Immature natural killer cell (primary cell): ENCODE measurements around the gene COG2. TPM values are rescaled to one million over a fixed set of nuclear protein-coding genes. Genes with fewer than 3 reads are reported as not detected.

Experiments used
- DNase-seq, 3 donors: peaks; one replicate each; pipeline ENCODE4 v3.0.0; 2022; ENCODE audit warnings: mixed read lengths in 1 of 3
- H3K27ac Mint-ChIP-seq, 6 donors: one replicate each; pipeline ENCODE4 v1.8.0; 2020; ENCODE audit warnings: mixed read lengths in 6 of 6, mild to moderate bottlenecking in 5 of 6, inconsistent platforms in 4 of 6, moderate library complexity in 3 of 6
- H3K27me3 Mint-ChIP-seq, 3 donors: one replicate each; pipeline ENCODE4 v1.8.0; 2020 to 2021; ENCODE audit warnings: low read depth in 3 of 3, mild to moderate bottlenecking in 3 of 3, mixed read lengths in 3 of 3, moderate library complexity in 3 of 3, inconsistent platforms in 1 of 3
- H3K36me3 Mint-ChIP-seq, 3 donors: one replicate each; pipeline ENCODE4 v1.8.0; 2020; ENCODE audit warnings: mixed read lengths in 3 of 3, inconsistent platforms in 2 of 3, mild to moderate bottlenecking in 2 of 3
- H3K4me1 Mint-ChIP-seq, 2 donors: one replicate each; pipeline ENCODE4 v1.8.0; 2020; ENCODE audit warnings: inconsistent platforms in 2 of 2, mild to moderate bottlenecking in 2 of 2, mixed read lengths in 2 of 2, moderate library complexity in 1 of 2
- H3K4me3 Mint-ChIP-seq, 5 donors: one replicate each; pipeline ENCODE4 v1.8.0; 2020; ENCODE audit warnings: mild to moderate bottlenecking in 5 of 5, mixed read lengths in 5 of 5, inconsistent platforms in 3 of 5, moderate library complexity in 3 of 5
- H3K9me3 Mint-ChIP-seq, 6 donors: one replicate each; pipeline ENCODE4 v1.8.0; 2020; ENCODE audit warnings: mild to moderate bottlenecking in 6 of 6, mixed read lengths in 6 of 6, inconsistent platforms in 4 of 6, moderate library complexity in 3 of 6
- polyA plus RNA-seq, 3 donors: library from polyadenylated mRNA; unstranded; fragments of 300-500 nt; fragmentation: Illumina TruSeq; gene quantifications; one replicate each; pipeline ENCODE4 v1.2.3, GENCODE V29; 2021

Gene COG2
- polyA plus RNA-seq, 3 donors from 2014 or later = 22.4 to 32.8 (median 28.1) TPM

DNA sequence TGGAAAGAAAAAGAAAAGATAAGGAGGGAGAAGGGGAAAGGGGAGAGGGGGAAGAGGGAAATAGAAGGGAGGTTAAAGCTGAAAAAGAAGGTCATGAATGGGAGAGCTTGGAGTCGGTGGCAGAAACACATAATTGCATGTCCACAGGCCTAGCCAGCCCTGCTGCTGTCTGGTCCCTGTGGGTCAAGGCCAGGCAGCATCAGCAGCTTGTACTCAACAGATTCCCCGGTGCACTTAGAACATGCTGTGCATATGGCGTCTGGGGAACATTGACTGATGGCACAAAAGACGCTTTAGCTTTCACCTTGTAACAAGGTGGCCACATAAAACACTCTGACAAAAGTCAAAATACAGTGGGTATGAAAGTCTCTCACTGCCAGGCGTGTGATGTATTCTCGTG lies 25.9 kb downstream of the COG2 start:
- Mint-ChIP-seq H3K27me3 (no peaks in the 10 kb centered on the region), H3K27ac (no peak overlapping the region), H3K36me3 (peaks cover 40 to 63% (median 53%) of the 10 kb centered on the region in 3 donors), H3K9me3 (no peaks in the 10 kb centered on the region), H3K4me3 (no peak overlapping the region), H3K4me1 (no peaks in the 10 kb centered on the region)
- no peak for DNase-seq

DNA sequence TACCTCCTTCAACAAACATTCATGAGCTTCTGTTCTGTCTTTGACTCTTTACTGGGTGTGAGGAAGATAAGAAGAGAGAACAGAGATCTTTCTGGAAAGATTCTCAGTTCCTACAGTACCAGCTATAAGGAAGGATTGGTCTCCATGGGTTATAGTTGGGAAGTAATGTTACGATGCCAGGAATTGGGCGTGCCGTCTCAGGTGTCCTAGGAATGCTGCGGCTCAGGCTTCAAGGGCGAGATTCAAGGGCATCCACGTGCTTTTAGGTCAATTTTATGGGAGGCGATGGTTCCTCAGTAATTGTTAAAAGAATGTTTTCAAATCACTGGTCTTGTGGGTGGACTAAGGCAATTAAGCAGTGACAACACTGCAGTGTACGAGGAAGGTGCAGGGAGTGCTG lies 27.3 kb downstream of the COG2 start:
- no peak overlapping the region for H3K27ac Mint-ChIP-seq

DNA sequence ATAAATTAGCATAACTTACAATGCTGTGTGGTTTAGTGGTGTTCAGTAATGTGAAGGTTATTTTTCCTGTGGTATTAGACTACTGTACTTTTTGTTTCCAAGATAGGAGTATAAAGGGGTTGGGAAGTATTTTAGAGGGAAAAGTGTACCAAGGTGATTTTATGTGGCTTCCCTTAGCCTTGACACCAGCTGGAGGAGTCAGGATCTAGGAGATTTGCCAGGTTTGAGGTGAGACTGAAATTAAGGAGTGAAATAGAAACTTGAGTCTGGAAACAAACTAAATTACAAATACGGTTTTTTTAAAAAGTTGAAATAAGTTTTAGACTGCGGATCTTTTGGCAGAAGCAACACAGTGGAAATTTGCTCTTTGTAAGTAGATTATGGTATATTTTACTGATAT lies 32.3 kb downstream of the COG2 start:
- no peaks in the 10 kb centered on the region for H3K27me3 Mint-ChIP-seq
- DNase-seq = no peak
- H3K36me3 Mint-ChIP-seq = peaks cover 45 to 79% (median 55%) of the 10 kb centered on the region in 3 donors
- H3K4me1 Mint-ChIP-seq = no peaks in the 10 kb centered on the region
- H3K9me3 Mint-ChIP-seq = no peaks in the 10 kb centered on the region
- H3K4me3 Mint-ChIP-seq = no peak overlapping the region
- H3K27ac Mint-ChIP-seq = no peak overlapping the region

More for the DNA sequence above, 27.3 kb downstream of the COG2 start:
- Mint-ChIP-seq H3K9me3 (no peaks in the 10 kb centered on the region), H3K27me3 (no peaks in the 10 kb centered on the region), H3K4me1 (no peaks in the 10 kb centered on the region), H3K4me3 (no peak overlapping the region), H3K36me3 (peaks cover 38 to 69% (median 52%) of the 10 kb centered on the region in 3 donors)
- no peak for DNase-seq

DNA sequence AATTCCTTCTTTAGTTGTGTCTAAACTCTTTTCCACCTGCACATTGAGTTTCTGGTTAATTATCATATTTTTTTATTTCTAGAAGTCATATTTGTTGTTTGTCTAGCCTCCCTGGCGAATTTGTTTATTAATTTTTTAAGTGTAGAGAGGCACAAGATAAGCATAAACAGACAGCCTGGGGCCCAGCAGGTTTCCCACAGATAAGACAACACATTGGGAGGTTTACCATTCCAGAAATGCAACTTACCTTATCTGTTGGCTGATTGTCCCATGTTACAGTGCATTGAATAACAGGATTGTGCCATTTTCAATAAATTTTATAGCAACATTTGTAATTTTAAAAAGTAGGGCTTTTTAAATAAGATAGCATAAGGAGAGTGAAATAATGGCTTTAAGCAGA lies 34.9 kb downstream of the COG2 start:
- H3K4me1 Mint-ChIP-seq = peaks cover 6 to 8% of the 10 kb centered on the region in 2 donors
- no peak overlapping the region for H3K27ac Mint-ChIP-seq
- no peaks in the 10 kb centered on the region for H3K9me3 Mint-ChIP-seq

DNA sequence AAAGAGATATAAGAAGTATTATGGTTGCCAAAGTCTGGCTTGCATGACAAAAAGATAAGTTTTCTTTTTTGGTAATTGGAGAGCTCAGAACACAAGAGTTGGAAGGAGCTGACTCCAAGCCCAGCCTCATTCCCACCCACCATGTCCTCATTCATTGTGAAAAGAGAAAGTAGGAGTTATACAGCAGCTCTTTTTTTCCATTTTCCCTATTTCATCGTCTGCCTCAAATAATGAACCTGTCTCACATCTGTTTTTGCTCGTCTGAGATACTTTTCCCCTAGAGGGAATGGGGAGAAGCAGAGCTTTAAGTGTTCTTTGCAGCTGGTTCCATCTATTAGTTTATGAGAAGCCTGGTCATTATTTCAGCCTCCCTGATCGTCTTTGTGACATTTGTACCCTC lies 36.9 kb downstream of the COG2 start:
- no peak overlapping the region for H3K27ac Mint-ChIP-seq
- DNase-seq = no peak
- peaks cover 40 to 74% (median 42%) of the 10 kb centered on the region in 3 donors for H3K36me3 Mint-ChIP-seq
- H3K4me1 Mint-ChIP-seq = peaks cover 18 to 23% of the 10 kb centered on the region in 2 donors
- H3K9me3 Mint-ChIP-seq = no peaks in the 10 kb centered on the region
- no peak overlapping the region for H3K4me3 Mint-ChIP-seq
- no peaks in the 10 kb centered on the region for H3K27me3 Mint-ChIP-seq

More for the DNA sequence above, 34.9 kb downstream of the COG2 start:
- H3K36me3 Mint-ChIP-seq = peaks cover 41 to 81% (median 50%) of the 10 kb centered on the region in 3 donors
- H3K27me3 Mint-ChIP-seq = no peaks in the 10 kb centered on the region
- DNase-seq = no peak
- H3K4me3 Mint-ChIP-seq = no peak overlapping the region

DNA sequence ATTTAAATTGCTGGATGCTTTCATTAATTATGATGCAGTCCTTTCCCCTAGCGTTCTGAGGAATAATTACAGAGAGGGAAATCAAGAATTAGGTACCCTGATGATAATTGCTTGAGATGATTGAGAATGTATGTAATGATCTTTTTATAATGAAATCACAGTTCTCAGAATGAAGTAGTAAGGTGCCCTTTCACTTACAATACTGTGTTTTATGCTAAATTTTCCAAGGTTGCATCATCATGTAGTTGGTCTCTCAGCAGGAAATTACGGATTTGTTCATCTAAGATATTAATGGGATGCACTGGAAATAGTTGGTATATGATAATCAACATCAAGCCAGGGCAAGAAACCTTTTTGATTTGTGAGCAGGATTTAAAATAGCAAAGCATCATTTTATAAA lies 37.5 kb downstream of the COG2 start:
- Mint-ChIP-seq H3K9me3 (no peaks in the 10 kb centered on the region), H3K4me1 (peaks cover 18 to 23% of the 10 kb centered on the region in 2 donors), H3K4me3 (no peak overlapping the region), H3K27ac (no peak overlapping the region), H3K27me3 (no peaks in the 10 kb centered on the region), H3K36me3 (peaks cover 40 to 74% (median 44%) of the 10 kb centered on the region in 3 donors)
- DNase-seq = no peak

DNA sequence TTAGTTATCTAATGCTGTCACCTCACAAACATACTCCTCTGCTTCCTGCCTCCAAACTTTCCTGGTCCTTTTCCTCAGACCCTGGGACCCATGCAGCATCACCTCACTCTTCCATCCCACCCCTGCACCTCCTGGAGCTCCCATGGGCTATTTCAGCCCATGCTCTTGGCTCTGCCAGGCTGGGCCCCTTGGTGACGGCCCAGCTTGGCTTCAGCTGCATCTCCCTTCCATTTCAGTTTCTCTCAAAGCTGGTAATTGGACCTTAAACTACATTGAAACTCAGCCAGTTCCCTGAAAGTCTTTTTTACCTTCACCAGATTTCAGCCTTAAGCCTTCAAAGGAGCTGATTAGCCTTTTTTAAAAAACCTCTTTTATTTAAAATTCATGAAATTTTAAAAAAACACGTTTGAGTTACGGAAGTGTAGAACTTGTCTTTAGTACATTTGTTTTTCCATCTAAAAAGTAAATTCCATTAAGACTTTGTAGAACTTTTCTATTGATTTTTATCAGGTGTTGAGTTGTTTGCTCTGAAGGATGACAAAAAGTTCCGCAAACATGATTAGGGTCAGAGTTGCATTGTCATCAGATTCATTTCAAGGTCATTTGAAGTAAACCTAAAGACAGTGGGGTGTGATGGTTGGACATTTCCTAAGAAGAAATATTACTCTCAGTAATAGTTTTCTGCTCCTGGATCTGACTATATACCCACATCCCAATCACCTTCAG lies 38.2 kb downstream of the COG2 start:
- Mint-ChIP-seq H3K4me1 (peaks cover 18 to 23% of the 10 kb centered on the region in 2 donors), H3K36me3 (peaks cover 38 to 77% (median 47%) of the 10 kb centered on the region in 3 donors)

DNA sequence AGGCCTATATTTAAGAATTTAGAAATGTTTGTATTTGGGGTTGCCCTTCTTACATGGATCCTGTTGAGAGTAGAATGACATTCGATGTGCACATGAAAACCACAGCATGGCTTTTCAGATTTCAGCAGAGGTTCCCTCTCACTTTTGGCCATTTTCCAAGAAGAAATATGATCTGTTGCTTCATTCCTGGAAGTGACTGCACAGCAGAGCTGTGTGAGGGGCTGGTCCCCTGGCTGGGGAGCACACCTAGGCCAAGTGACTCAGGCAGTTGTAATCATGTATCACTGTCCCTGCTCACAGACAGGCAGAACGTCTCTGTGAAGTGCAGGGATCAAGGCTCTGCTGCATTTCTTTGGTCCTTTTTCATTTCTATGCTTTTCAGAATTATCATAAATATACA lies 39.3 kb downstream of the COG2 start:
- DNase-seq = no peak
- Mint-ChIP-seq H3K27ac (peak overlapping the region in 3 of 6 donors; percentile 12 to 61 (median 29)), H3K27me3 (no peaks in the 10 kb centered on the region), H3K4me1 (peaks cover 18 to 23% of the 10 kb centered on the region in 2 donors), H3K9me3 (no peaks in the 10 kb centered on the region), H3K36me3 (peaks cover 35 to 77% (median 47%) of the 10 kb centered on the region in 3 donors), H3K4me3 (no peak overlapping the region)

More for the DNA sequence above, 38.2 kb downstream of the COG2 start:
- H3K27me3 Mint-ChIP-seq = no peaks in the 10 kb centered on the region
- H3K27ac Mint-ChIP-seq = peak overlapping the region in 2 of 6 donors; percentile 34 to 62
- no peak overlapping the region for H3K4me3 Mint-ChIP-seq
- no peaks in the 10 kb centered on the region for H3K9me3 Mint-ChIP-seq
- no peak for DNase-seq

DNA sequence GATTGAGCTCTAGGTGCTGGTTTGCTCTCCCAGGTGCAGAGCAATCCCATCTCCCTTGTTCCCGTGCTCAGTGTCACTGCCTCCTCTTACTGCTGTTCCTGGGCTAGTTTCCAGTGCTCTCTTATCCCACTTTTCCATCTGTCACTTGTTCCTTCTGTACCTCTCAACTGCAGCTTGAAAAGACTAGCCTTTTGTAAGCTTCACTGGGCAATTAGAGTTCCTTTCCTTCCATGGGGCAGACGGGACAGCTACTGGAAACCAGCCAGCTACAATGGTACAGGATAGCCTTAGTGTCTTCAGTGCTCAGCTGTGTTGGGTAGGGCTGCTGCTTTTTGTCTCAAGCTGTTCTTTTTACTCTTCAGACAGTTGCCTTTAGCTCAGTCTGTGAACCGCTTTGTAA lies 40.0 kb downstream of the COG2 start:
- DNase-seq = no peak
- Mint-ChIP-seq H3K4me3 (peak overlapping the region in 2 of 5 donors; percentile 13 to 71), H3K4me1 (peaks cover 18 to 23% of the 10 kb centered on the region in 2 donors)

DNA sequence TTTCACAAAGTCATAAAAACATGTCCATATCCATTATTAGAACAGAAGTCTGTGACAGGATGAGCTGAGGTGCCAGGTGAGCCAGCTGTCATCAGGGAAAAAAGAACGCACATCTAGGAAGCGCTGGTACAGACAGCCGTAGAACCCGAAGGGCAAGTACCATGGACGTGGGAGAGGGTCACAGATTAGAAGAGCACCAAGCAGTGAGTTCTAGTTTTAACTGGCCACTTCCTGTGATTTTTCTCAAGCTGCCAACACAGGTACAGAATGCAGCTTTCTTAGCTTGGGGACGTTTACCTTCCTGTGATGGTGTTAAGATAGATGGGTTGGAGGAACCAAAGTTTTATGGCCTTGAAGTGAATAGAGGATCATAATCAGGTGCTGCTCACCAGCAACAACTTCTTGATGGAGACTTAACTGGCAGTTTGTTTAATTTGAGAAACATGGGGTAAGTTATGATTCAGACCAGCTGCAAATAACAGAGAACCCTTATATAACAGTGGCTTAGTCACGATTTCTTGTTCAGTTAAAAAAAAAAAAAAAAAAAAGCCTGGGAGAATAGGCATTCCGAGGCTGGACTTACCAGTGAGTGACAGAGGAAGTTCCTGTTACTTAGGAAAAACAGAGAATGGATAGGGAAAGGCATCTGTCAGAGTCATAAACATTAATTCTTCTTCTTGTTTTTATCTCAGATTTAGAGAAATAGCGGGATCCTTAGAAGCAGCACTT lies 40.8 kb downstream of the COG2 start:
- Mint-ChIP-seq H3K4me1 (peaks cover 18 to 23% of the 10 kb centered on the region in 2 donors), H3K4me3 (peak overlapping the region; percentile 27 to 76 (median 71)), H3K36me3 (peaks cover 42 to 79% (median 55%) of the 10 kb centered on the region in 3 donors), H3K9me3 (no peaks in the 10 kb centered on the region), H3K27ac (peak overlapping the region; percentile 72 to 87 (median 76)), H3K27me3 (no peaks in the 10 kb centered on the region)
- DNase-seq = peak; percentile 3 to 28 (median 22)

More for the DNA sequence above, 40.0 kb downstream of the COG2 start:
- Mint-ChIP-seq H3K36me3 (peaks cover 36 to 77% (median 51%) of the 10 kb centered on the region in 3 donors), H3K9me3 (no peaks in the 10 kb centered on the region), H3K27me3 (no peaks in the 10 kb centered on the region), H3K27ac (peak overlapping the region in 4 of 6 donors; percentile 13 to 87 (median 46))

DNA sequence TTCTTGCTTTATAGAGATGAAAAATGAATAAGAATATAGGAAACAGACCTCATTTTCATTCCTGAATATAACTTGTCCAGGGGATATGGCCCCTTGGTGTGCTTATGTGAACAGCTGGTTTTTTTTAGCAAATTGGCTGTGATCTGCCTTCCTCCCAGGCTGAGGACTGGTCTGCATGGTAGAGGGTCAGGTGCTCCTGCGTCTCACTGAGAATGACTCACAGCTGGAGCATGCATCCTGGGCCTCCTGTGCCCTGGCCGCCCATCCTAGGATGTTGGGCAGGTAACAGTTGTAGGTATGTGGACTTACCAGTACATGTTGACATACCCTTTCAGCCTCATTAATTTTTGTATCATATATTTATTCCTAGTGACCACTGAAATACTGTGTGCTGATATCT lies 41.9 kb downstream of the COG2 start:
- no peaks in the 10 kb centered on the region for H3K9me3 Mint-ChIP-seq
- peaks cover 37 to 76% (median 51%) of the 10 kb centered on the region in 3 donors for H3K36me3 Mint-ChIP-seq
- no peak overlapping the region for H3K4me3 Mint-ChIP-seq
- no peak for DNase-seq
- peaks cover 18 to 23% of the 10 kb centered on the region in 2 donors for H3K4me1 Mint-ChIP-seq
- no peaks in the 10 kb centered on the region for H3K27me3 Mint-ChIP-seq
- H3K27ac Mint-ChIP-seq = no peak overlapping the region

DNA sequence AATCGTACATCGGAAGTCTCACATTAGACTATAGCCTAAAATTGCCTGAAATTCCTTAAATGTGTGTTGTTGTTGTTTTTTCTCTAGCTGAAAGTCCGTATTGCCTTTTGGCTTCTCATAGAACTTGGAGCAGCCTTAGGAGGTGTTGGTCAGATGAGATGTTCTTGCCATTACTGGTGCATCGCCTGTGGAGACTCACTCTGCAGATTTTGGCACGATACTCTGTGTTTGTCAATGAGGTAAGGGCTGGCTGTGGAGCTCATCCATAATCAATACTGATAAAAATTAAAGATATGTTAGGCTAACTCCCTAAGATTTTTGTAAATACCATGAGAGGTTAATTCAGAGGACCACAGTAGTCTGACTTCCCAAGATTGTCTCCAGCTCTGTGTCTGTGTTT lies 42.7 kb downstream of the COG2 start:
- peaks cover 18 to 23% of the 10 kb centered on the region in 2 donors for H3K4me1 Mint-ChIP-seq
- H3K27ac Mint-ChIP-seq = no peak overlapping the region
- H3K27me3 Mint-ChIP-seq = no peaks in the 10 kb centered on the region
- DNase-seq = no peak
- H3K9me3 Mint-ChIP-seq = no peaks in the 10 kb centered on the region
- no peak overlapping the region for H3K4me3 Mint-ChIP-seq
- H3K36me3 Mint-ChIP-seq = peaks cover 33 to 74% (median 42%) of the 10 kb centered on the region in 3 donors

DNA sequence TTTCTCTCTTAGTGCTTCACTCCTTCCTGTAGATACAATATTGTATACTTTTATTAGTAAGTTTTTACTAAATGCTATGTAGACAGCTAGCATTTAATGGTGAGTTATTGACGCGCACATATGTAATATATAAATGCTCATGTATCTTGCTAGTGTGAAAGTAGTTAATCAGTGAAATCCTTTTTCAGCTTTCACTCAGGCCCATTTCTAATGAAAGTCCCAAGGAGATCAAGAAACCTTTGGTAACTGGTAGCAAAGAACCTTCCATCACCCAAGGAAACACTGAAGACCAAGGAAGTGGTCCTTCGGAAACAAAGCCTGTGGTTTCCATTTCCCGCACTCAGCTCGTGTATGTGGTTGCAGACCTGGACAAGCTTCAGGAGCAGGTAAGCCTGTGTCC lies 44.5 kb downstream of the COG2 start:
- Mint-ChIP-seq H3K27me3 (no peaks in the 10 kb centered on the region), H3K27ac (no peak overlapping the region), H3K4me3 (no peak overlapping the region), H3K4me1 (peaks cover 15 to 20% of the 10 kb centered on the region in 2 donors), H3K9me3 (no peaks in the 10 kb centered on the region), H3K36me3 (peaks cover 40 to 76% (median 41%) of the 10 kb centered on the region in 3 donors)
- no peak for DNase-seq

DNA sequence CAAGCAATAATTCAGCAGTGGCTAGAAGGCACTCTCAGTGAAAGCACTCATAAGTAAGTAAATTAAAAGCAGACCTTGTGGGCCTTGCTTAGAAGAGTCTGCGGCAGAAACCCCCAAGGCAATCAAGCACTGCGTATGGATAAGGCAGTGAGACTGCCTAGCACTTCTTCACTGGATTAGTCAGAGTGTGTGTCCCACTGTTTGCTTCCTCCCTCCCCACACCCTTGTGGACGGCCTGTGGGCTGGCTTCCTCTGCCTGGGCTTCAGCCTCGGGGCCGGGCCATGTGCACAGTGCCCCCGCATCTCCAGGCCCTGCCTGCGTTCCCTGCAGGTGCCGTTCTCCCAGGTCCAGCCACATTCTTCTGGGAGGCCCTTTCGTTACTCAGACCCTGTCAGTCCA lies 47.8 kb downstream of the COG2 start:
- H3K36me3 Mint-ChIP-seq = peaks cover 41 to 68% (median 48%) of the 10 kb centered on the region in 3 donors
- H3K4me1 Mint-ChIP-seq = peaks cover 0 to 8% of the 10 kb centered on the region in 2 donors
- no peak overlapping the region for H3K27ac Mint-ChIP-seq
- no peaks in the 10 kb centered on the region for H3K9me3 Mint-ChIP-seq
- DNase-seq = no peak
- H3K27me3 Mint-ChIP-seq = peaks cover 0 to 1% (median 0%) of the 10 kb centered on the region in 3 donors
- H3K4me3 Mint-ChIP-seq = no peak overlapping the region
